Metanephros (tissue), 2 donors: ENCODE data around the gene CFB. TPM values are rescaled to one million over a fixed set of nuclear protein-coding genes. Genes with fewer than 3 reads are reported as not detected.

Experiments used
- small RNA-seq: library from RNA; depleted of rRNA; stranded (forward); fragments of <200 nt; gene quantifications from one replicate; pipeline ENCODE3, GENCODE V24; 2014; ENCODE audit warnings: low replicate concordance
- total RNA-seq: library from RNA; depleted of rRNA; stranded (reverse); fragments of >200 nt; gene quantifications from one replicate; pipeline ENCODE4 v1.2.3, GENCODE V29; 2014

The CFB gene
- 9.9 TPM for total RNA-seq

GRCh38 chr6:31945507-31946369 is at the start of gene CFB:
Gene CFB, plus strand, starts transcription at chr6:31946095. Its CDS starts 127 bp downstream, at chr6:31946222.

DNA sequence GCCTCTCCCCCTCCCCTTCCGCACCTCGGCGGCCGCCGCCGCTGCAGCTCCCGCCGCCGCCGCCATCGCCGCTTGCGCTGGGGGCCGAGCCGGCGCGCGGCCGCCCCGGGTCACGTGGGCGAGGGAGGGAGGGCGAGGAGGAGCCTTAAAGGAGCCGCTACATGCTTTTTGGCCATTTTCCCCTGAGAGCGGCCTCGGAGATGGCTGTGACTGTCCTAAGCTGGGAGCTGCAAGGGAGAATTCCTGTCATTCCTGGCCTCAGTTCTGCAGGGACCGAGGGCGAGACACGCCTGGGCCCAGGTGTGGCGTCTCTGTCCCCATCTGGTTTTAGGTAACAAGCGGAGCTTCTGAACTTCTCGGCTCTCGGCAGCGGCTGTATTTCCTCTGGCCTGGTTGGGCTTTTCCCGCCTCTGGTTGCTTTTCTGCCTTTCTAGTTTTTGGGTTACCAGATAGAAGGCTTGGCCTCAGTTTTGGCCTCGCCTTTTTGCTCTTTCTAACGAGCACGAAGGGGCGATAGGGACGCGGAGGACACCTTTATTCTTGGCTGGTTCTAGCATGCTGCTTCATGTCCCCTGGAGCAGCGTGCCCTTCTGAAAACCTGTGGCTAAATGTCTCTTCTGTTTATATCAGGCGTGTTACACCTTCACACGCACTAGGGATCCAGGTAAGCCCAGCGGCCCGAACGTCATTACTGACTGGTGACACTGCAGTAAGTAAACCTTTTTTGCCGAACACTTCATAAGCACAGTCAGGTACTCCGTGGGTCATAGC is 48.1 kb upstream of the CFB start, which contains the start of gene EHMT2:
EHMT2 (minus strand) TSS at position 87 of the 771 bp plus-strand sequence; CDS start at position 66, 21 bp downstream.

DNA sequence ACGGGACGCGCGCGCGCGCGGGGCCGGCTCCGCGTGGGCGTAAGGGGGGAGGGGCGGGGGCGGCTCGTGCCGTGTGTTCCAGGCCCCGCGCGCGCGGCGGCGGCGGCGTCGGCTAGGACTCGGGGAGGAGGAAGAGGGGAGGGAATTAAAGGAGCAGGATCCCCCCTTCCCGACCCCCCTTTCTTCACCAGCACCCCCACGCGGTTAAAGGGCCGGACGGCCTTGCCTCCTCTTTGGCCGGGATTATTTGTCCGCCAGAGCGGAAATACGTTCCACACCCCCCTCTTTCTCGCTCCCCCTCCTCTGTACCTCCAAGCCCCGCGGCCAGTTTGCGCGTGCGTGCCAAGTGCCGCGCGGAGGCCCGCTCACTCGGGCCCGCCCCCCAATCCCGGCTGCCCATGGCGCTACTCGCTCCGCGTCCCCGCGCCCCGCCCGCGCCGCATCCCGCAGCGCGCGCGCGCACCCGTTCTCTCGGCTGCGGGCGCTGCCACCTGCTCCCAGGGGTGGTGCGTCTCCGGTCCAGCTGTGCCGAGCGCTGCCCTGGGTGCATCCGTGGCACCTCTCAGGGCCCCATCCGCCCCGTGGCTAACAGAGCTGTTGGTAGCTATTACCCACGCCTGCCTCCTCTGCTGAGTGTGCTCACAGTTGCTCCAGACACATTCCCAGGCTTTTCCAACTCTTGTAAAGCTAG is 43.8 kb upstream of the CFB start, which contains the start of gene ZBTB12:
ZBTB12 (minus strand) TSS at position 134 of the 691 bp plus-strand sequence. CDS start 781 bp downstream, outside the sequence.

GRCh38 chr6:31927242-31927862 is 18.5 kb upstream of the CFB start, which contains the start of gene C2:
Gene C2, plus strand, starts transcription at chr6:31927717. Its CDS starts 36 bp downstream, at chr6:31927753.

GRCh38 chr6:31958741-31959739 is 13.1 kb downstream of the CFB start, which contains the start of the genes NELFE and SKIC2:
Gene NELFE, minus strand, starts transcription at chr6:31958971. Its CDS starts 525 bp downstream, at chr6:31958446.
Gene SKIC2, plus strand, starts transcription at chr6:31959175. Its CDS starts 18 bp downstream, at chr6:31959193.

DNA sequence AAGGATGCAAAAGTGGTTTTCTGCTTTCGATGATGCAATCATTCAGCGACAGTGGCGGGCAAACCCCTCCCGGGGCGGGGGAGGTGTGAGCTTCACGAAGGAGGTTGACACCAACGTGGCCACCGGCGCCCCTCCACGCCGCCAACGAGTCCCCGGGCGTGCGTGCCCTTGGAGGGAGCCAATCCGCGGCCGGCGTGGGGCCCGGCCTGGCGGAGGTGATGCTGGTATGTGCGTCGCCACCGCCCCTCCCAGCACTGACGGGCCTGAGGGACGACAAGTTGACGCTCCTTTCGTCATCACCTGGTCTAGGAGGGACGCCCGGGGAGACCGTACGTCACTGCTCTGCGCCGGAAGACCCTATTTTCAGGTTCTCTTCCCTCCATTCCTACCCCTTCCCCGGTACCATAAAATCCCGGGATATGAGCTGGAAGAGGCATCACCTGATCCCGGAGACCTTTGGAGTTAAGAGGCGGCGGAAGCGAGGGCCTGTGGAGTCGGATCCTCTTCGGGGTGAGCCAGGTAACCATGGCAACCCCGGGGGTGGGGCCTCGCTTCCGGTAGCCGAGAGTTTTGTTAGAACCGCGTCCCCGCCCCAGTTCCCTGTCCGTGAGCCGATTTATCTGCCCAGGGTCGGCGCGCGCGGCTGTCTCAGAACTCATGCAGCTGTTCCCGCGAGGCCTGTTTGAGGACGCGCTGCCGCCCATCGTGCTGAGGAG is 26.3 kb downstream of the CFB start, which contains the start of gene DXO:
DXO (minus strand) TSS at position 146 of the 716 bp plus-strand sequence. CDS start 463 bp downstream, outside the sequence.

DNA sequence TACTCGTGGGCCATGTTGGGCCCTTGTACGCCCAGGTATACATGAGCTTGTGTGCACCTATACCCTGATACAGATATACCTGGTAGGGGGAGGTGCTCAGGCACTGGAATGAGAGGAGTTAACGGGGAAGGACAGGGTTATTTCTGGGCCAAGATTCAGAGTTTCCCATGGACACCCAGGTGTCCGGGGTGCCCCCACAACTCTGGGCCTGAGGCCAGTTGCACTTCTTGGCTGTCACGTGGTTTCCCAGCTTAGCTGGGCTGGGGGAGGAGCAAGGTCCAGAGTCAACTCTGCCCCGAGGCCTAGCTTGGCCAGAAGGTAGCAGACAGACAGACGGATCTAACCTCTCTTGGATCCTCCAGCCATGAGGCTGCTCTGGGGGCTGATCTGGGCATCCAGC is 35.8 kb downstream of the CFB start, which contains the start of gene C4A:
C4A (plus strand) TSS at position 314 of the 400 bp plus-strand sequence; CDS start at position 365, 51 bp downstream.

Small RNA genes lying within 50 kb of the gene (small RNA-seq; reads per million reads assigned to genes)
- not detected for gene AL645922.1

Other genes with a start within 250 kb of the CFB start
- 56.0 TPM for gene ABHD16A, start 242.8 kb upstream of the CFB start, total RNA-seq
- not detected for gene LY6G6F, start 239.2 kb upstream of the CFB start, total RNA-seq
- gene LY6G6D, start 230.7 kb upstream of the CFB start, total RNA-seq, result not detected
- gene LY6G6C, start 224.3 kb upstream of the CFB start, total RNA-seq, result not detected
- 4.7 TPM for gene MPIG6B, start 222.7 kb upstream of the CFB start, total RNA-seq
- 121 TPM for gene DDAH2, start 216.8 kb upstream of the CFB start, total RNA-seq
- gene CLIC1, start 209.6 kb upstream of the CFB start, total RNA-seq, result 227 TPM
- gene MSH5, start 206.1 kb upstream of the CFB start, total RNA-seq, result 18.9 TPM
- gene SAPCD1, start 183.4 kb upstream of the CFB start, total RNA-seq, result 4.3 TPM
- gene VWA7, start 168.8 kb upstream of the CFB start, total RNA-seq, result 8.6 TPM
- gene VARS1, start 150.3 kb upstream of the CFB start, total RNA-seq, result 38.8 TPM
- gene LSM2, start 139.1 kb upstream of the CFB start, total RNA-seq, result 33.5 TPM
- 2.9 TPM for gene HSPA1L, start 130.8 kb upstream of the CFB start, total RNA-seq
- gene HSPA1A, start 130.6 kb upstream of the CFB start, total RNA-seq, result 1,222 TPM
- gene HSPA1B, start 118.4 kb upstream of the CFB start, total RNA-seq, result 1,232 TPM
- 46.4 TPM for gene NEU1, start 83.3 kb upstream of the CFB start, total RNA-seq
- 28.4 TPM for gene SLC44A4, start 67.1 kb upstream of the CFB start, total RNA-seq
- 71.4 TPM for gene EHMT2, start 48.4 kb upstream of the CFB start, total RNA-seq
- 14.4 TPM for gene ZBTB12, start 44.0 kb upstream of the CFB start, total RNA-seq
- gene C2, start 18.4 kb upstream of the CFB start, total RNA-seq, result 7.1 TPM
- 50.0 TPM for gene NELFE, start 12.9 kb downstream of the CFB start, total RNA-seq
- gene SKIC2, start 13.1 kb downstream of the CFB start, total RNA-seq, result 53.5 TPM
- gene DXO, start 26.0 kb downstream of the CFB start, total RNA-seq, result 20.1 TPM
- gene C4A, start 36.0 kb downstream of the CFB start, total RNA-seq, result 48.4 TPM
- gene C4B, start 68.7 kb downstream of the CFB start, total RNA-seq, result 45.4 TPM
- gene CYP21A2, start 92.3 kb downstream of the CFB start, total RNA-seq, result 0.64 TPM
- 52.8 TPM for gene TNXB, start 163.2 kb downstream of the CFB start, total RNA-seq
- gene ATF6B, start 182.2 kb downstream of the CFB start, total RNA-seq, result 49.8 TPM
- gene FKBPL, start 184.2 kb downstream of the CFB start, total RNA-seq, result 4.4 TPM
- 1.9 TPM for gene PRRT1, start 205.8 kb downstream of the CFB start, total RNA-seq
- gene PPT2, start 208.0 kb downstream of the CFB start, total RNA-seq, result 39.3 TPM
- 14.0 TPM for gene EGFL8, start 218.5 kb downstream of the CFB start, total RNA-seq
- 29.7 TPM for gene AGPAT1, start 230.0 kb downstream of the CFB start, total RNA-seq
- gene RNF5, start 232.3 kb downstream of the CFB start, total RNA-seq, result 65.9 TPM
- gene AGER, start 238.2 kb downstream of the CFB start, total RNA-seq, result 6.0 TPM
- 86.2 TPM for gene PBX2, start 244.1 kb downstream of the CFB start, total RNA-seq
- 7.8 TPM for gene GPSM3, start 246.5 kb downstream of the CFB start, total RNA-seq